ENCODE measurements around the gene PIGU. TPM values are rescaled to one million over a fixed set of nuclear protein-coding genes. Genes with fewer than 3 reads are reported as not detected.

PIGU gene
- total and polyA plus RNA-seq, 9 of the 15 experiments (the other 6 are each of a cell fraction or from before 2014, with no cell fraction given) = 6.5 to 100 (median 28.1) TPM

DNA sequence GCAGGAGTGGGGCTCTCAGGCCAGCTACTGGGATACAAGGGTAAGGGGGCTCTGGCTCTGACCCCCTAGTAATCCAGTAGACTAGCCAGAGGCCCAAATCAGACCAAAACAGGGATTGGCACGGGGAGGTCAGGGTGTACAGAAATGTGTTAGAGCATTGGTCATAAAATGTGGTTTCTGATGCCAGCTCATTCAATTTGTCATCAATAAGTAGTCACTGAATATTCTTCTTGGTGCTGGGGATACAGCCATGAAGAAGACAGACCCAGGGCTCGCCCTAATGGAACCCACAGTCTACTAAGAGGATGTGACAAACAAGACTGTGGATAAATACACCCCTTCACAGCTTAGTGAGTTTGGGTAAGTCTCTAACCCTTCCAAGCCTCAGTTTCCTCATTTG is 107.3 kb downstream of the PIGU start:
- CTCF ChIA-PET (ENCODE audit: low intra/inter-chr PET ratio) = no interaction called here
- DNase-seq (ENCODE audit: extremely low read depth in 1 of 4, low spot score in 3 of 4) (no peak), ATAC-seq (no peak), FAIRE-seq (no peak)
- intact Hi-C loops (cut with micrococcal nuclease) = no loop called here
- H3K4me3 ChIP-seq = no peak overlapping the region
- no peak for TF ChIP-seq NR4A1 (CRISPR knock-in tag; IDR thresholded peaks at IDR 0.05)
- no peak for TF ChIP-seq NR4A1 (tag; IDR thresholded peaks at IDR 0.05)
- no peak for TF ChIP-seq KAT2B (IDR thresholded peaks at IDR 0.05; ENCODE audit: low read depth, low read length)
- TF ChIP-seq KDM5B (IDR thresholded peaks at IDR 0.05; ENCODE audit: insufficient replicate concordance, low read depth, low read length) = no peak
- TF ChIP-seq, protein P1, sequence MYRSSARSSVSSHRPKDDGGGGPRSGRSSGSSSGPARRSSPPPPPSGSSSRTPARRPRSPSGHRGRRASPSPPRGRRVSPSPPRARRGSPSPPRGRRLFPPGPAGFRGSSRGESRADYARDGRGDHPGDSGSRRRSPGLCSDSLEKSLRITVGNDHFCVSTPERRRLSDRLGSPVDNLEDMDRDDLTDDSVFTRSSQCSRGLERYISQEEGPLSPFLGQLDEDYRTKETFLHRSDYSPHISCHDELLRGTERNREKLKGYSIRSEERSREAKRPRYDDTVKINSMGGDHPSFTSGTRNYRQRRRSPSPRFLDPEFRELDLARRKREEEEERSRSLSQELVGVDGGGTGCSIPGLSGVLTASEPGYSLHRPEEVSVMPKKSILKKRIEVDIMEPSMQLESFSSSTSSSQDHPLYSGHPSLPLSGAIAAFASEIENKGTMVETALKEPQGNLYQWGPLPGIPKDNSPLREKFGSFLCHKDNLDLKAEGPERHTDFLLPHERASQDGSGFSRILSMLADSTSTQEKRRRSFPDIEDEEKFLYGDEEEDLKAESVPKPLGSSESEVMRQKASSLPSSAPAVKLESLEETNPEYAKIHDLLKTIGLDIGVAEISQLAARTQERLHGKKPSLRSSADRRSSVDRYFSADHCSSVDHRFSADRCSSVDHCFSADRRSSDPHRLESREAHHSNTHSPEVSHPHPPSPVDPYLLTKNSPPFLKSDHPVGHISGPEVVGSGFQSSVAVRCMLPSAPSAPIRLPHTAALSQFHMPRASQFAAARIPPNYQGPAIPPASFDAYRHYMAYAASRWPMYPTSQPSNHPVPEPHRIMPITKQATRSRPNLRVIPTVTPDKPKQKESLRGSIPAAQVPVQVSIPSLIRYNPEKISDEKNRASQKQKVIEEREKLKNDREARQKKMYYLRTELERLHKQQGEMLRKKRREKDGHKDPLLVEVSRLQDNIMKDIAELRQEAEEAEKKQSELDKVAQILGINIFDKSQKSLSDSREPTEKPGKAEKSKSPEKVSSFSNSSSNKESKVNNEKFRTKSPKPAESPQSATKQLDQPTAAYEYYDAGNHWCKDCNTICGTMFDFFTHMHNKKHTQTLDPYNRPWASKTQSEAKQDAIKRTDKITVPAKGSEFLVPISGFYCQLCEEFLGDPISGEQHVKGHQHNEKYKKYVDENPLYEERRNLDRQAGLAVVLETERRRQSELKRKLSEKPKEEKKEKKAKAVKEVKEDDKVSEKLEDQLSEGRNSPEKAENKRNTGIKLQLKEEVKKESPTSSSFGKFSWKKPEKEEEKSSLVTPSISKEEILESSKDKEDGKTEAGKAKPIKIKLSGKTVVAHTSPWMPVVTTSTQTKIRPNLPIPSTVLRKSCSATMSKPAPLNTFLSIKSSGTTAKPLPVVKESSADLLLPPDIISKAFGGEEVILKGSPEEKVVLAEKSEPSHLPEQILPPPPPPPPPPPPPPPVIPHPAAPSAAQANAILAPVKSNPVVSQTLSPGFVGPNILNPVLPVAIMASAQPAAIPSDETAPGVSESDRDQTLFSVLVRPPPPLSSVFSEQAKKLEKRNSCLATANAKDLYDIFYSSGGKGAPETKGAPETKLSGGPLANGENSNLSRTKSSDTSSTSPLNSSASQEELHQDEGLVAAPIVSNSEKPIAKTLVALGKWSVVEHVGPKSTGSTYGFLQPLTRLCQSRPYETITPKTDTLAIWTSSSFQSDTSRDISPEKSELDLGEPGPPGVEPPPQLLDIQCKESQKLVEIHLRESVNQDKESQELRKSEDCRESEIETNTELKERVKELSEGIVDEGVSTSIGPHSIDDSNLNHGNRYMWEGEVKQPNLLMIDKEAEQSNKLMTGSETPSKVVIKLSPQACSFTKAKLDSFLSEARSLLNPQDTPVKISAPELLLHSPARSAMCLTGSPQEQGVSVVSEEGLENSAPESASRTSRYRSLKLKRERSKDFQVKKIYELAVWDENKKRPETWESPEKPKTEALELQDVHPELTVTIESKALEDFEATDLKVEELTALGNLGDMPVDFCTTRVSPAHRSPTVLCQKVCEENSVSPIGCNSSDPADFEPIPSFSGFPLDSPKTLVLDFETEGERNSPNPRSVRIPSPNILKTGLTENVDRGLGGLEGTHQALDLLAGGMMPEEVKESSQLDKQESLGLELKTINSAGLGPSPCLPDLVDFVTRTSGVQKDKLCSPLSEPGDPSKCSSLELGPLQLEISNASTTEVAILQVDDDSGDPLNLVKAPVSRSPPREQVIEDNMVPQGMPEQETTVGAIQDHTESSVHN (IDR thresholded peaks at IDR 0.05; ENCODE audit: borderline replicate concordance in 1 of 2, low read depth in 1 of 2) = no peak
- TF ChIP-seq, protein P2, sequence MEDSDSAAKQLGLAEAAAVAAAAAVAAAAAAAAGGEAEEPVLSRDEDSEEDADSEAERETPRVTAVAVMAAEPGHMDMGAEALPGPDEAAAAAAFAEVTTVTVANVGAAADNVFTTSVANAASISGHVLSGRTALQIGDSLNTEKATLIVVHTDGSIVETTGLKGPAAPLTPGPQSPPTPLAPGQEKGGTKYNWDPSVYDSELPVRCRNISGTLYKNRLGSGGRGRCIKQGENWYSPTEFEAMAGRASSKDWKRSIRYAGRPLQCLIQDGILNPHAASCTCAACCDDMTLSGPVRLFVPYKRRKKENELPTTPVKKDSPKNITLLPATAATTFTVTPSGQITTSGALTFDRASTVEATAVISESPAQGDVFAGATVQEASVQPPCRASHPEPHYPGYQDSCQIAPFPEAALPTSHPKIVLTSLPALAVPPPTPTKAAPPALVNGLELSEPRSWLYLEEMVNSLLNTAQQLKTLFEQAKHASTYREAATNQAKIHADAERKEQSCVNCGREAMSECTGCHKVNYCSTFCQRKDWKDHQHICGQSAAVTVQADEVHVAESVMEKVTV (CRISPR knock-in tag; IDR thresholded peaks at IDR 0.05) = no peak
- TF ChIP-seq BRD4 (IDR thresholded peaks at IDR 0.05) = no peak
- TF ChIP-seq STAG1 (CRISPR knock-in tag; IDR thresholded peaks at IDR 0.05; ENCODE audit: borderline replicate concordance) = no peak
- no peak for TF ChIP-seq DNMT1 (IDR thresholded peaks at IDR 0.05)
- TF ChIP-seq ZNF507 (tag; conservative IDR thresholded peaks at IDR 0.05) = no peak
- no peak for TF ChIP-seq CBFA2T2 (conservative IDR thresholded peaks at IDR 0.05)
- no peak for TF ChIP-seq CBFA2T3 (IDR thresholded peaks at IDR 0.05)
- peaks cover 0 to 15% of the 10 kb centered on the region in 2 experiments; a peak in 4 of 5 replicates for H3K4me1 ChIP-seq (replicated peaks in 1 of 2; ENCODE audit: control insufficient read depth in 2 of 2, insufficient read depth in 2 of 2, low read length in 2 of 2)
- POLR2A ChIA-PET = interaction anchor here (0.7 kb wide), 2 partner anchors 13 to 21 kb away, joined by 3 read pairs; no protein-coding TSS in a partner anchor
- WGBS (ENCODE audit: insufficient coverage, low coverage, missing lambda C conversion rate) = 80% methylated on average over 2 of the region's 2 CpGs
- no peaks in the 10 kb centered on the region for H3K79me2 ChIP-seq (ENCODE audit: control insufficient read depth, insufficient read depth, low read length)
- no TSS peak for BruUV-seq (replicated peaks)
- H4K20me1 ChIP-seq (replicated peaks; ENCODE audit: control insufficient read depth, insufficient read depth, low read length) = peaks cover 3% of the 10 kb centered on the region; the same call in 1 of the 2 replicates
- no peaks in the 10 kb centered on the region for H3K9me3 ChIP-seq (replicated peaks; ENCODE audit: control insufficient read depth, insufficient read depth, low read depth, low read length)
- H3K36me3 ChIP-seq (ENCODE audit: control insufficient read depth, insufficient read depth, low read length) = peaks cover 13% of the 10 kb centered on the region; the same call in 2 of the 3 replicates
- H3K9ac ChIP-seq (ENCODE audit: insufficient read depth in 1 of 2, low read depth in 2 of 2, low read length in 2 of 2) = no peak overlapping the region
- H3K9me1 ChIP-seq (ENCODE audit: control insufficient read depth, insufficient read depth, low read length) = no peaks in the 10 kb centered on the region
- in situ Hi-C loops (cut with MboI) = no loop called here
- H2AFZ ChIP-seq (ENCODE audit: low read depth, low read length) = no peak overlapping the region
- no peak overlapping the region for H3K27ac ChIP-seq (ENCODE audit: extremely low read depth, low read depth, low read length)
- H3K27me3 ChIP-seq (ENCODE audit: control insufficient read depth in 2 of 2, insufficient read depth in 2 of 2, low read length in 2 of 2) = no peaks in the 10 kb centered on the region
- H3K4me2 ChIP-seq (ENCODE audit: insufficient read depth, low read length) = no peak overlapping the region

Data from K562 (cell line).